IPS DF 19.7 (cell line): ENCODE data around the gene MYO3B.
A peak's percentile ranks its signal among the peaks of the same experiment; 100 is the strongest.

Experiments used
- DNase-seq: peaks from one replicate; pipeline ENCODE4 v3.0.0-alpha.2; 2013; ENCODE audit warnings: low read depth, low spot score

Gene MYO3B

DNA sequence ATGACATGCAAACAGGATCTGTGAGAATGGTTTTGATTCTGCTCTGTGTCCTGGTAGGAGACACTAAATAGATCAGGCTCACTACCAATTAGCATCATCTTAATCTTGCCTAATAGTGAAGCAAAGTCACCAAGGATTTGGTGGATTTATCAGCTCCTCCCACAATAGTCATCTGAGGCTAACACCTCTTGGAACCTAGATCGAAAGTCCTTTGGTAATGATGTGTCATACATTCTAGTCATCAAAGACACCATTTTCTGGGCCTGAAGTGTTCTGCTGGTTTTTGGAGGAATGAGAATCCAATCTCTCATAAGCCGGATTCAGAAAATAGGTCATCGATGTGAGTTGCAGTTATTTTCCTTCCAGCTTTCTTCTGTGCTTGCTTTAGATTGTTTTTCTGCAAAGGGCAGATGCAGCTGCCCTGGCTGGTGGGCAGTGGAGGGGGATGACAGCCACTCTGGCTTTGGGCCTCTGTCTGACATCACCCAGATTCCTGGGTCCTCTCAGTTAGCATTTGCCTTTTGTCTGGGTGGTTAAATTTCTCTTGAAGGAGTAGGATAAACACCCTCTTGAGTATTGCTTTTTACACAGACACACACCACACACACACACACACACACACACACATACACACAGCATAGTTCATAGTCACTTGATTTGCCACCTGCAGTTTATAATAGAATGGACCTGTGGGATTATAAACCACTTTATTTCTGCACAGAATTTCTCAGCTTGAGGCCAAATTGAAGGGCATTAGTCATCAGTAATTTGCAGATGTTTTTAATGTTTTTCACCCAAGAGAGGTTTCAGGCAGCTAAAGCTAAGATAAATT is at the start of gene MYO3B:
Gene MYO3B (plus strand): TSS at position 198 of the 832 bp plus-strand sequence. CDS start 141 bp downstream, at position 339.
- DNase-seq: no peak

DNA sequence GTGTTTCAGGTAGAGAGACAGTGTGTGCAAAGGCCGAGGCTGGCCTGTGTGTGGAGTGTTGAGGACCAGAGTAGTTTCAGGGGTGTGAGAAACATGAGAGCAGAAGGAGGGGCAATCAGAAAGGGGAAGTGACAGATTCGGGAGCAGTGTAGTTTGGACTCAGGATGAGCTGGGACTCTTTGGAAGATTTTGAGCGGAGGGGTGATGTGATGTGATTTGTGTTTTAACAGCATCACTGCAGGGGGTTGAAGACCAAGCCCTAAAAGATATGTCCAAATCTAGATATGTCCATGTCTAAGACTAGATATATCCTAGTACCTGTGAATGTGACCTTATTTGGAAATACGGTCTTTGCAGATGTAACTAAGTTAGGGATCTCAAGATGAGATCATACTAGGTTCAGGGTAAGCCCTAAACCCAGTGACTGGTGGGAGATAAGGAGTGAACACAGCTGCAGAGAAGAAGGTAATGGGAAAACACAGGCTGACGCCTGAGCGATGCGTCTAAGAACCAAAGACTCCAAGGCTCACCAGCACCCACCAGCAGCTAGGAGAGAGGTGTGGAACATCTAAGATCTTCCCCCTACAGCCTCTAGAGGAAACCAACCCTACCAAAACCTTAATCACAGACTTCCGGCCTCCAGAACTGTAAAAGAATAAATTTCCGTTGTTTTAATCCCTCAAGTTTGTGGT is 38.5 kb upstream of the MYO3B start:
- no peak for DNase-seq

DNA sequence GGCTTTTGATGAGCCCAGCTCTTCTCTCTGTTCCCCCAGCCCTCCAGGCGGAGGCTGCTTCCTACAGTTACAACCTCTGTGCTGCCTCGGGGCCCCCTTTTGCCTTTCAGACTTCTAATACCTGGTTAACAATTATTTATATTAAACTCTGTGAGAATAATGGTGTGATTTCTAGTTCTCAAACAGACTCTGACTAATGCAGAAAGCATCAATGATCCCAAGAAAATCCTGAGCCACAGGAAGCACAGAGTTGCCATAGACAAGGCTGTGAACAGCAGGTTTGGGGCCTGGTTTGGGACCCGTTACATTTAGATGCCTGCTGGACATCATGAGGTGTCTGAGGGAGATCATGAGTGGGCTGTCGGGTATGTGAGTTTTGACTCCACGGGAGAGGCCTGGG is 37.4 kb upstream of the MYO3B start:
- no peak for DNase-seq

GRCh38 chr2:170141865-170142264 is 36.1 kb upstream of the MYO3B start:
- no peak for DNase-seq

- no peak for DNase-seq
These were observed 35.4 kb upstream of the MYO3B start for GRCh38 chr2:170142502-170142901.

- DNase-seq: no peak
These were observed 34.8 kb upstream of the MYO3B start for GRCh38 chr2:170143045-170143717.

GRCh38 chr2:170144761-170145160 is 33.2 kb upstream of the MYO3B start:
- no peak for DNase-seq

GRCh38 chr2:170145191-170145590 is 32.8 kb upstream of the MYO3B start:
- DNase-seq: no peak

DNA sequence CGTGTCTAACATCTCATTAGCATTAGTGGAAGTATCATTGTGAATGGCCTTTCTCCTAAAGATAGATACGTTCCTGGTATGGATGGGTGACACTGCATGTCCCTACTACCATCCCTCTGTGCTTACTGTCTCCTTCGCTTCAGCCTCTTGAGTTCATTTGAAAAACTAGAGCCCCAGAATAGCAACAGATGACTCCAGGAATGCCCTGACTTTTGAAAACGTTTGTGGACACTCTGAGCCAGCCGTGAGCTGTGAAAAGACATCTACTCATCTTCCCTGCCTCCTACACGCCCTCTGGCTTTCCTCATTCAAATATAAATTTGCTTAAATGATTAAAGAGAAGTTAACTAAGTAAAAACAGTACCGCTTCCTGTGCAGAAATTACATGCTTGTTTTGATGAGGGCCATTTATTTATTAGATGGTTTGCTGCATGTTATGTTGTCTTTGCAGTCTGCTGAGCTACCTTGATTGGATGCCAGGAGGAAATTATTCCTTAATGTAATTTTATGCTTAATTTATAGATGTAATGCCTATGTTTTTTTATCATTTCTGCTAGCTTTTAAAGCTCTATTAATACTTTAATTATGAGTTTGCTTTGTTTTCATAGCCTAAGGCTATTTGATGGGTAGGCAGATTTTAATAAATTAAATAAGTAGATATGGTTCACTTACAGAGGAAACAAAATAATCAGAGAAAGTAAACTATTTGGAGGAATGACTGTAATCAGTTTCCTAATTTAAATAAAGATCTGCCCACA is 32.1 kb upstream of the MYO3B start:
- no peak for DNase-seq

DNA sequence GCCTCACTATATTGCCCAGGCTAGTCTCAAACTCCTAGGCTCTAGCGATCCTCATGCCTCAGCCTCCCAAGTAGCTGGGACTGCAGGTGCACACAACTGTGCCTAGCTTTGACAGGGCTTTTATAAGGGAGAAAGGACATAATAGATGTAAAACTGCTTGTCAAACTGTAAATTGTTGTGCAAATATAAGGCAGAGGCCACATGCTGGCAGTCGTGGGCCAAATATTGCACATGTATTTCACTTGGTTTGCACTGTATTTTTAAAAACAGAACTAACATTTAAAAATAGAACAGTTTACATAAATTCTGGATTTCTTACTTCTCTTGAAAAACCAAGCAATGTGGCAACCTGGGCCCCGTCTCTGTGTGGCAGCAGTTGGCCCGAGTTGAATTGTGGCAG is 31.2 kb upstream of the MYO3B start:
- DNase-seq: no peak

- DNase-seq: no peak
These were observed 30.4 kb upstream of the MYO3B start for GRCh38 chr2:170147576-170147975.

GRCh38 chr2:170148161-170148560 is 29.8 kb upstream of the MYO3B start:
- DNase-seq: no peak

- no peak for DNase-seq
These were observed 25.5 kb upstream of the MYO3B start for GRCh38 chr2:170152421-170152820.

GRCh38 chr2:170155022-170155722 is 22.8 kb upstream of the MYO3B start:
- peak; percentile 56 for DNase-seq

DNA sequence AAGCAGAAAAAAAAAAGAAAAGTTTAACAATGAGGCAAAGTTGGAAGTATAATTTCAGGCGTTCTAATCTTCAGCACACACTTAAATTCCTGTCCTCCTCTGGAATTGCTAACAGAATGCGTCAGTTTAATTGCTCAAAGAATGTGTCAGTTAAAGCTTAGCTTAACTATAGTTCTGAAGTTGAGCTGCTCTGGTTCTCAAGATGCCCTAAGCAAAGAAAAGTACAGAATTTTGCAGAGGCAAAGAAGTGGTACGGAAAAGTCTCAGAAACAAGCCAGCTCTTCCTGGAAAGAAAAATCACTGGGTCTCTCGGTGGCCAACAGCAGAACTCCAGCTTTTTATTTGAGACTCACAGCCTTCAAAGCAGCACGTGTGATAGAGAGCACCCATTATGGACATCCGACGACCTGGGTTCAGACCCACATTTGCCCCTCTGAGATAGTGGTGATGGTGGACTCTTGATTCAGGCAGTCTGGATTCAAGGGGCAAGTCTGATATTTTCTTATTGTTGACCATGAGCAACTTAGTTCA is 22.2 kb upstream of the MYO3B start:
- DNase-seq: no peak

GRCh38 chr2:170156592-170156991 is 21.4 kb upstream of the MYO3B start:
- DNase-seq: no peak

DNA sequence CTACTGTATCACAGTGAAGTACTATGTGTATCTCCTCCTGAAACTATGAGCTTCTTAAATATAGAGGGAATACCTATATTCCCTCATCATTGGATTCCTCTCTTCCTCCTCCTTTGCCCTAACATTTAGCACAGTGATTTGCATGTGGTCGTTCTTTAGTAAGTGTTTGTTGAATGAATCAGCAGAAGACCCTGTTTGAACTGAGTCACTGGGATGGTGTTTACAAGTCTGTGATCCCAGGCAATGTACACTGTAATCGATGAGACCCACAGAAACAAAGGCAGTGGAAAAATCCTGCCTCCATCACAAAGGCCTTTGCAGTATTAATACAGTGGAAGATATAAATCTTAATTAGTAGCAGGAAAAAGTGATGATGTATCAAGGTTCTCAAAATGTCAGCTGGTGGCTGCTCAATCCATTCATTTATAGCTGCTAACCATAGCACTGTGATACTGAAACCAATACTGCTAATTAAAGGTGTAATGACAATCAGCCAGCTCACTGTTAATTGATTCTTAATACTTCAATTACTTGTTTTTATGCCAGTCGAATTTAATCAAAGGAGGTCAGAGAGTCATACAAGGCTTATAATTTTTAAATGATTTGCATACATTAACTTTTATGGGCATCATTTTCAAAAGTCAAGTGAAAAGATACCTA is 20.8 kb upstream of the MYO3B start:
- no peak for DNase-seq

DNA sequence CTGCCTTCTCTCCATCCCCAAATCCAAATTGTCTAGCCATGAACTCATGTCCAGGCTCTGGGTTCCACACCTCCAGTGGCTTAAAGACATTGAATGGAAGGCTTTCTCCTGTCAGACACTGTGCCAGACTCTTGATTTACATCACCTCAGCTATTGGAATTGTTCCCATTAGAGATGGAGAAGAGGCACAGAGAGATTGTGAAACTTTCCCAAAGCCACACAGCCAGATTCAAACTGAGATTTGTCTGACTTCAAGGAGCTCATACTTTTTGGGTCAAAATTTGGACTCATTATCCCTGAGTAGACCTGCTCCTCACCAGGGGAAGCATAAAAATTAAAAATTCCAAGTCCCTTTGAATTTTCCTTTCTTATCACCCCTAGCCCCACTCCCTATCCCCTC is 18.9 kb upstream of the MYO3B start:
- DNase-seq: no peak

- no peak for DNase-seq
These were observed 16.3 kb upstream of the MYO3B start for GRCh38 chr2:170161516-170162270.

DNA sequence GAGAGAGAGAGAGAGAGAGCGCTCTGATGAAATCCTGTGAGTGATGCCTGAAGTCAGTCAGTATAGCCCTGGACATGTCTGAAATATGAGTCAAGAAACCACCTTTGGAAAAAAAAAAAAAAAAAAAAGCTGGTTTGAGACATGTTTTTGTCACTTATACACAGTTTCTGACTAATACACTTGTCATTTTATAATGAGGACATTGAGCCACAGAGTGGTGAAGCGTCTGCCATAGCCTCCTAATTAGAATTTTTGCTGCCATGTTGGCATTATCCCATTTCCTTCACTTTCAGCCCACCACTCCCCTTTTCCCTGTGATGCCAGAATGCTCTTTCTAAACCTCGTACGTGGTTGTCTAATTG is 15.7 kb upstream of the MYO3B start:
- DNase-seq: no peak
